ENCODE results near the gene CD53.

DNA sequence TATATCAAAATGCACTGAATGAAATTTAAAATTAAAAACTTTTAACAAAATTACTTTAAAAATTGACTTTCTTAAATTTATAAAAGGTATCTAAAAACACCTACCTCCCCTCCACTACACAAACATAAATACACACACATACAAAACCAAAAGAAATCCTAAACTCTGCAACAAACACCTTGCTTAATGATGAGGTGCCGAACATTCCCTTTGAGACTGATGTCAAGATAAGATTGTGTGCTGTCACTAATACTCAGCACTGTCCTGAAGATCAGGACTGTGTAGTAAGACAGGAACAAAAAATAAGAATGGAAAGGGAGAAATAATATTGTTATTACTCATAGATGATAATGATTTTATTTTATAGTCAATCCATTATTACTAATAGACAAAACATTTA lies 45.1 kb downstream of the CD53 start:
- TF ChIP-seq, protein P1, sequence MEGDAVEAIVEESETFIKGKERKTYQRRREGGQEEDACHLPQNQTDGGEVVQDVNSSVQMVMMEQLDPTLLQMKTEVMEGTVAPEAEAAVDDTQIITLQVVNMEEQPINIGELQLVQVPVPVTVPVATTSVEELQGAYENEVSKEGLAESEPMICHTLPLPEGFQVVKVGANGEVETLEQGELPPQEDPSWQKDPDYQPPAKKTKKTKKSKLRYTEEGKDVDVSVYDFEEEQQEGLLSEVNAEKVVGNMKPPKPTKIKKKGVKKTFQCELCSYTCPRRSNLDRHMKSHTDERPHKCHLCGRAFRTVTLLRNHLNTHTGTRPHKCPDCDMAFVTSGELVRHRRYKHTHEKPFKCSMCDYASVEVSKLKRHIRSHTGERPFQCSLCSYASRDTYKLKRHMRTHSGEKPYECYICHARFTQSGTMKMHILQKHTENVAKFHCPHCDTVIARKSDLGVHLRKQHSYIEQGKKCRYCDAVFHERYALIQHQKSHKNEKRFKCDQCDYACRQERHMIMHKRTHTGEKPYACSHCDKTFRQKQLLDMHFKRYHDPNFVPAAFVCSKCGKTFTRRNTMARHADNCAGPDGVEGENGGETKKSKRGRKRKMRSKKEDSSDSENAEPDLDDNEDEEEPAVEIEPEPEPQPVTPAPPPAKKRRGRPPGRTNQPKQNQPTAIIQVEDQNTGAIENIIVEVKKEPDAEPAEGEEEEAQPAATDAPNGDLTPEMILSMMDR (IDR thresholded peaks at IDR 0.05), result no peak
- TF ChIP-seq POLR2A (IDR thresholded peaks at IDR 0.05), result no peak

All from testis (tissue), 2 donors.